Right lung (tissue), 10 donors: ENCODE results near the gene CCDC40. TPM values are rescaled to one million over a fixed set of nuclear protein-coding genes. Genes with fewer than 3 reads are reported as not detected.
"Not testable (repeated sequence)": the region's sequence is repeated elsewhere in the genome, so short reads cannot be mapped to it uniquely, and the experiment has no call there.

Experiments
- DNase-seq, 2 donors: peaks; one replicate each; pipeline ENCODE4 v3.0.0-alpha.2; 2013
- long read RNA-seq, 8 donors: transcript quantifications; one replicate each; lab custom pipeline, GENCODE V29; 2026
- polyA plus RNA-seq, 5 donors: library from polyadenylated mRNA; unstranded; fragments of 120-200 nt; gene quantifications; one replicate each; pipeline versions ENCODE4 v1.2.1 to v1.2.3, GENCODE V29; 2013; ENCODE audit warnings: inconsistent platforms in 1 of 5, low replicate concordance in 1 of 5; ENCODE audit not compliant: insufficient read length in 5 of 5, insufficient read depth in 1 of 5

CCDC40 gene, protein sequence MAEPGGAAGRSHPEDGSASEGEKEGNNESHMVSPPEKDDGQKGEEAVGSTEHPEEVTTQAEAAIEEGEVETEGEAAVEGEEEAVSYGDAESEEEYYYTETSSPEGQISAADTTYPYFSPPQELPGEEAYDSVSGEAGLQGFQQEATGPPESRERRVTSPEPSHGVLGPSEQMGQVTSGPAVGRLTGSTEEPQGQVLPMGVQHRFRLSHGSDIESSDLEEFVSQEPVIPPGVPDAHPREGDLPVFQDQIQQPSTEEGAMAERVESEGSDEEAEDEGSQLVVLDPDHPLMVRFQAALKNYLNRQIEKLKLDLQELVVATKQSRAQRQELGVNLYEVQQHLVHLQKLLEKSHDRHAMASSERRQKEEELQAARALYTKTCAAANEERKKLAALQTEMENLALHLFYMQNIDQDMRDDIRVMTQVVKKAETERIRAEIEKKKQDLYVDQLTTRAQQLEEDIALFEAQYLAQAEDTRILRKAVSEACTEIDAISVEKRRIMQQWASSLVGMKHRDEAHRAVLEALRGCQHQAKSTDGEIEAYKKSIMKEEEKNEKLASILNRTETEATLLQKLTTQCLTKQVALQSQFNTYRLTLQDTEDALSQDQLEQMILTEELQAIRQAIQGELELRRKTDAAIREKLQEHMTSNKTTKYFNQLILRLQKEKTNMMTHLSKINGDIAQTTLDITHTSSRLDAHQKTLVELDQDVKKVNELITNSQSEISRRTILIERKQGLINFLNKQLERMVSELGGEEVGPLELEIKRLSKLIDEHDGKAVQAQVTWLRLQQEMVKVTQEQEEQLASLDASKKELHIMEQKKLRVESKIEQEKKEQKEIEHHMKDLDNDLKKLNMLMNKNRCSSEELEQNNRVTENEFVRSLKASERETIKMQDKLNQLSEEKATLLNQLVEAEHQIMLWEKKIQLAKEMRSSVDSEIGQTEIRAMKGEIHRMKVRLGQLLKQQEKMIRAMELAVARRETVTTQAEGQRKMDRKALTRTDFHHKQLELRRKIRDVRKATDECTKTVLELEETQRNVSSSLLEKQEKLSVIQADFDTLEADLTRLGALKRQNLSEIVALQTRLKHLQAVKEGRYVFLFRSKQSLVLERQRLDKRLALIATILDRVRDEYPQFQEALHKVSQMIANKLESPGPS
- polyA plus RNA-seq: 10 to 100 TPM in 3 of 5 donors, 1 to 10 TPM in 2; 7.2 to 17.2 (median 13.6) TPM
- long read RNA-seq, donor 1, partial matches to known transcripts: 0 of 4 reads
- long read RNA-seq, donor 1, other reads (novel, unspliced or antisense): 0 of 4 reads
- long read RNA-seq, donor 2: 0 reads
- long read RNA-seq, donor 3: 0 reads
- long read RNA-seq, donor 4: 0 reads
- long read RNA-seq, donor 5, partial matches to known transcripts: 121 of 196 reads
- long read RNA-seq, donor 5, other reads (novel, unspliced or antisense): 75 of 196 reads
- long read RNA-seq, donor 6, full-length matches to known transcripts: 1 of 1 reads
- long read RNA-seq, donor 6, partial matches to known transcripts: 0 of 1 reads
- long read RNA-seq, donor 6, other reads (novel, unspliced or antisense): 0 of 1 reads
- long read RNA-seq, donor 7: 0 reads
- long read RNA-seq, donor 8: 0 reads

DNA sequence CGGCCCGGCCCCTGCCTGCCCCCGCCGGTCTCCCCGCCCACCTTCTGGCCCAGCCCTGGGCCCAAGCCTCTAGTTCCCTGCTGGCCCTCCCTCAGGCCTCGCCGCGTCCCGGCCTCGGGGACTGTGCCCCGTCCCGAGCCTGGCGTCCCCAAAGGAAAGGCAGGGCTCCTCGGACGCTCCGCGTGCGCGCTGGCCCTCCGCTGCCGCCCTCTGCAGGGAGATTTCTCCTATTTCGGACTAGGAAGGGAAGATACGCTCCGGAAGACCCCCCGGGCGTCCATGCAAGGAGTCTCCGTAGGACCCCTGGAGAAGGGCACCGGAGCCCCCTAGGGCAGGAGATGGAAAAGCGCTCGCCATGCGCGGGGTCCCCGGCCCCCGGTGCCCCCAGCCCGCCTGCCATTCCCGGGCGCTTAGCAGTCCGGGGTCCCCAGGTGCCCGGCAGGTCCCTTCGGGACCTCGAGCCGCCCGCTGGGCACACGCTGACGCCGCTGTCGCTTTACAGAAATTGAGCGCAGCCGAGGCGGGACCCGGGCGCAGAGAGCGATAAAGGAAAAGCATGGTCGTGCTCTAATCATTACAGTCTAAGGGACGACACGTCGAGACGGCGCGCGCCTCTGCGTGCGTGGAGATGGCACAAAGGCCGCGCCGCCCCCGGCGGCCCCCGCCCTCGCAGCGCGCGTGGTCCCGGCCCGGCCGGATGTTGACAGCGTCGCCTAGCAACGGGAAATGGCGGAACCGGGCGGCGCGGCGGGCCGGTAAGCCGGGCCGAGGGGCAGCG lies at the start of gene CCDC40:
TSS of gene CCDC40 (plus strand) at position 706 of the 778 bp plus-strand sequence. CDS start at position 727, 21 bp downstream.
- peak; percentile 85 for DNase-seq

DNA sequence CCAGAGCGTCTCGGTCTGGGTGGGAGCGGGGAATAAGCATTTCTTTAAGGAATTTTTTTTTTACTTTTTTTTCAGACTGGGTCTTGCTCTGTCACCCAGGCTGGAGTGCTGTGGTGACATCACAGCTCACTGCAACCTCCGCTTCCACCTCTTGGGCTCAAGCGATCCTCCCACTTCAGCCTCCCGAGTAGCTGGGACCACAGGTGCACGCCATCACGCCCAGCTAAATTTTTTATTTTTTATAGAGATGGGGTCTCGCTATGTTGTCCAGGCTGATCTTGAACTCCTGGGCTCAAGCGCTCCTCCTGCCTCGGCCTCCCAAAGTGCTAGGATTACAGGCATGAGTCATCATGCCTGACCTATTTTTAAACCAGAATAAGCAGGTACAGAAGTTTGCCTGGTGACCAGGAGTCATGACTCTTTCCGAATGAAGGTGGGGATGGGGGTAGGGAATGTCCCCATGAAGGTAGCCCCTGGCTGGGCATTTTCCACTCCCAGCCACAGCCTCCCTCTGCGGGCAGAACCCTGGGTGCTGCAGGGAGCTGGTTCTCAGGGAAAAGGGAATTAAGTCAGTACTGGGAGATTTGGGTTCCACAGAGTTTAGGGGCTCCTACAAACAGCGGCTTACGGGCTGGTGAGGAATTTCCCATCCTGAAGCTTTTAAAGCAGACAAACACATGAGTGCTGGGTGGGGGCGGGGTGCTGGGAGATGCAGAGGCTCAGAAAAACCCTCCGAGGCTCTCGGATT lies 49.1 kb upstream of the CCDC40 start:
- DNase-seq: no peak

DNA sequence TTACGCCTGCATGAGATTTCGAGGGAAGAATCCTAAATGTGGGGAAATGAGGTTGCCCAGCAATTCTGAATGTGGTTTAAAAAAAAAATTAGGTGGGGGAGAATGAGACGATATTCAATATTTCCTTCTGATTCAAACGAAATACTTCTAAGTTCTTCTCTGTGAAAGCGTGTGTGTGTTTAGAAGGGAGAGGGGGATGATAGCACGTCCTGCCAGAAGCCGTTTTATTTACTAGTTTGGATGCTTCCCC lies 48.6 kb upstream of the CCDC40 start:
- no peak for DNase-seq

DNA sequence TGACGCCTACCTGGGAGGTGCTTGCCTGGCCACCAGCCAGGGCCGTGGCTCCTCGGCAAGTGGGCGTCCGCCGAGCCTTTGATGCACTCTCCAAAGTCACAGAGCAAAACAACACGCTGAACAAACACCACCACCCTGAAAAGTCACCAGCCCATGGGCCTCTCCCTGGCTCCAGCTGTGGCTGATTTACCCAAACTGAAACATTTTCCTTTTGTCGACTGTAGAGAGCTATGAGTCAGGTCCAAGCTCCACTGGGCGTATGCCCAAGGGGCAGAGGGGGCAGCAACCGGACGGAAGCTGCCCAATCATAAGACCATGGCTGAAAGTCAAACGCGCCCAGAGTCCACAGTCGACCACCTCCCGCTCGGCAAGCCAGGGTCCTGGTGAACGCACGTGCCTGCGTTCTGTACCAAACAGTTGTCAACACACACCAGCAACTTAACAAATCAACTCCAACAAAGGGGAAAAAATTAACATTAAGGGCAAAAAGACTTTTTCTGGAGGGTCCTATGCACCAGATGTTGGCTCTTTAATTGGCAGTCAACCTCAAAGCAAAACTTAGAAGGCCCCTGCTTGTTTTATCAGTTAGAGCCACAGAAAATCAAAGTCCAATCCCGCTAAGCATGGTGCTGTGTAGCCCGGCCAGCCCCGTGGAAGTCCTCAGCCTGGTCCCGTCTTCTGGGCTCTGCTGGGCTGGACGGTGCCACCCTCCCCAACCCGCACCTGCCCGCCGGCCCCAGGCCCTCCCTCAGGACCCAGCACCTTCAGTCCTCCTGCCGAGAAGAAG lies 48.1 kb upstream of the CCDC40 start:
- DNase-seq: peak in 1 of 2 donors; percentile 47

DNA sequence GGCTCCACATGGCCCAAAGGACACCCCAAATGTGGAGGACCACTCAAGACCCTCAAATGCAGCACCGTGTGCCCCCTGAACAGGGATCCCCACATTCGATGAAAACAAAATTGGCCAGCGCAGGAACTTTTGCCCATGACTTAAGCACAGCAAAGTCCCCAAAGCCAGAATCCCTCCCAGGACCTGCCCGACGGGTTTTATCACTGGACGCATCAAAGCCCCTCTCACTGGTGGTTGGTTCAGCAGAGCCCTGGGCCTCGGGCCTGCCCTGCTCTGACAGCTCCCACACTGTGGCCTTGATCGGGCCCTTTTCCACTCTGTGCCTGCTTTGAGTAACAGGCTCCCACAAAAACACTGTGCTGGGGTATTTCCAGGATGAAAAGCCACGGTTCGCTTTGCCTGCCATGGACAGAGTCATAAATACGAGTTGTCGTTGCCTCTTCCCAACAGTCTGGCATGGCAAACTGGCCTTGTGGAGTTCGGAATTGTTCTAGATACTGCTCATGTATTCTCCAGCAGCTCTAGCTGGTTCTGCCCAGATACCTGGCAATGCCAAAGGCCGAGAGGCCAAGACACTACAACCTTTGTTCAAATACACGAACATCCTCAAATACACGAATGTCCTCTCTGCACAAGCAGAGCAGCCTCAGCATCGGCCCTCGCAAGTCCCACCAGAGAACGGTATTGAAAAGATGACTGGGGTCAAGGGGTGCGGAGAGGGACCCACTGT lies 47.2 kb upstream of the CCDC40 start:
- no peak for DNase-seq

DNA sequence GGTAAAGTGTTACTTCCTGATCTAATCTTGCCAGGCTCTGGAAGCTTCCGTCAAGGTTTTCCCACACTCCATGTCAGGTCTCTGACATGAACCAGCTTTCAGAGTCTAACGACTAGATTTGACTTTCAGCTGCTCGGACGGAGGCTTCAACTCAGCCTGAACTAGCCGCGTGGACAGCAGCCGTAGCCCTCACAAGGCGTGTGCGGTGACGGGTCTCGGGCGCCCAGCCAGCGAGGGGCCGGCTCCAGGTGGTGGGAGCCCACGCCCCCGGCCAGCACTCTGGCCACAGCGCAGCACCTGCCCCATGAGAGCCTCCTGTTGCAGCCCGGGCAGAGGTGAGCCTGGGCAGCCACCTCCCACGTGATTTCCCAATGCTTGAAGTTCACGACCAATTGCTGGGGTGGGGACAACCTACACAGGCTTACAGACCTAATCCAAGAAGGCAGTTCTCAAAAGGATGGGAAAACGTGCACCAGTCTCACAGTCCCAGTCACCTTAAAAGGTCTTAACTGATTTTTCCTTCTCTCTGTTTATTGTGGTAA lies 46.3 kb upstream of the CCDC40 start:
- DNase-seq: no peak

DNA sequence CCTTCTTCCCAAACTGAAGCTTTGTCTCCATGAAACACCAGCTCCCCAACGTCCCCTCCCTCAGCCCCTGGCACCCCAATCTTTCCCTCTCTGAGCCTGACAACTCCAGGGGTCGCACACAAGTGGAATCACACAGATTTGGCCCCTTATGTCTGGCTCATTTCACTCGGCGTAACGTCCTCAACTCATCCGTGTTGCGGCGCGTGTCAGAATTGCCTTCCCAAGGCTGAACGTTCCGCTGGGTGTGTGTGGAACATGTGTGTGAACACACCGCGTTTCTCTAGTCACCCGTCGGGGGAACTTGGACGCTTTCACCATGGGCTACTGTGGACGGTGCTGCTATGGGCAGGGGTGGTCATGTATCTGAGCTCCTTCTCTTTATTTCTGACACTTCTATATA lies 45.7 kb upstream of the CCDC40 start:
- no peak for DNase-seq

DNA sequence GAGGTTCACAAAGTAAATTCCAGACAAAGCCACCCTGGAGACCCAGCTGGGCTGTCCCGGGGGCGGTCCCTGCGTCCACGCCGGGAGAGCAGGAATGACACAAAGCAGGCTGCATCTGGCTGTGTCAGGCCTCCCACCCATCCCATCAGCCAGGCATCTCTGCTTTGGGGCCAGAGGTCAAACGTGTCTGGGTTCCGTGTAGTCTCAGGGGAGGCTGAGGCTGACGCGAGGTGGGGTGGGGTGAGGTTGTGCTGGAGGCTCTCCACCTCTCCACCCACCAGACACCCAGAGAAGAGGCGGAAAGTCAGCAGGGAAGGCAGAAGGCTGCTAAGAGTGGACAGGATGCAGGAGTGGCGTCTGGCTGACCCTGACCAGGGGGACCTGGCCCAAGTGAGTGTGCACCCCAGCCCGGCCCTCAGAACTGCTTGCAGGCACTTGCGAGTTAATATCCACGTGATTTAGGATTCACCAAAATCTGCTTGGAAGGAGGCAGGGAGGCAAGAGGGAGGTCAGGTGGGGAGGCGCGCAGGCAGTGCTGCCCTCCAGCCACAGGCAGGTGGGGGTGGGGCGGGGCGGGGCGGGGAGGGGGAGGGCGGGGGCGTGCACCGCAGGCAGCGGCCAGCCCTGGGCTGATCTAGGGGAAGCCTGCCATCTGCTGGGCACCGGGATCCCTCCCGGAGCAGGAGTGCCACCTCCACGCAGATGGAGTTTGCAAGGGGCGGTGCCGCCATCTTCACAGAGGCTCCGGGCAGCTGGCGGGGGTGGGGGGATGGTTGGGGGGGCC lies 45.1 kb upstream of the CCDC40 start:
- DNase-seq: peak; percentile 64 to 74

DNA sequence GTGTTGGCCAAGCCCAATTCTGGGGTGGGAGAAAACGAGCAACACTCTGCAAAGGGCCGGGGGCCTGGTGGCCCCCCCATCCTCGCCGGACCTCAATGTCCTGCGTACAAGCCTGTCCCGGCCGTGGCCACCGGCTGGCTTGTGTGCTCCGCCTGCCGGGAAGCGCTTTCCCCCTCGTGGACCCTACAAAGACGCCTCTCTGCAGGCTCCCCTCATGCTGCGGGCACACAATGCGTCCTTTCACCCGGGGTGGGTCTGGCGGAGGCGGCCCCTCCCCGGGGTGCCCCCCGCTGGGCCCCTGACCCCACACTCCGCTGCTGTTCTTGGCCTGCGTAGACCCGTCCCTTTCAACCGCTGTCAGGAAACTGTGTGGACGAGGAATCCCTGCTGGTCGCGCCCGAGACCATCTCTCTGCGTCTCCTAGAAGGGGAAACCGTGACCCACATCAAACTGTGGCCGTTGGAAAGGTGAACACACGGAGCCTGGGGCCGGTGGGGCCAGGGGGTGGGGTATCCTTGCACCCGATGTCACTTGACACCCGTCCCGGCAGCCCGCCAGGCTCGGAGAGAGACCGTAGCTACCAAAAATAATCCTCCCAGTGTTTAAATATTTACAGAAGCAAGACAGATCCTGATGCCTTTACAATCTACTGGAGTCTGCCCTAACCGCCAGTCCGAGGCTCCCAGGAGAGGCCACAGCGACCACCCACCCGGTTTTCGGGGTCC lies 44.4 kb upstream of the CCDC40 start:
- DNase-seq: peak in 1 of 2 donors; percentile 46

DNA sequence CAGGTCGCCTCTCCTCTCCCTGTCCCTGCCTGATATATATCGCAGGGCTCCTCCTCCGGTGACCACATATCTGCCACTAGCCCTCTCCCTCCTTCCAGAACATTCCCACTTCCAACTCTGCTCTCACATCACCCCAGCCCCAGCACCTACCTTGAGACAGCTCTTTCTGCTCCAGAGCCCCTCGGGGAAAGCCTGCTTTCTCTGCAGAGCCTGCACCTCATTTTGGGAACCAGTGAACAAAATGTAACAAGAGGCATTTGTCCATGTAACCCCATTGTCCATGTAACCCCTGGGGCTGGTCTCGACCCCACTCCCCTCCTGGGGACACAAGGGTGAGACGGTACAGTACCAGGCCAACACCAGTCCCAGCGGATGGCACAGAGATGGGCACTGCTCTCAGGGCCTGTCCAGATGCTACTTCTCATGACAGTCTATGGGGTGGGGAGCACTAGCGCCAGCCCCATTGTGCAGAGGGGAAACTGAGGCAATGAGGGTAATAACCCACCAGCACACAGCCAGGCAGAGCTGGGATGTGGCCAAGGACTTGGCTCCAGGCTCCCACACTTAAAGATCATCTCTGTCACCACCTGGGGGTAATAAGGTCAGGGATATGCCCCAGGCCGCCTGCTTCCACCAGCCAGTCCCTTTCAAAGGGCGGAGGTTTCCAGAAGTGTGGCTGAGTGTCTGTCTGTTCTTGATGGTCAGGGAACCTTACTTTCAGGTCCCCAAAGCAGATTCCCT lies 43.6 kb upstream of the CCDC40 start:
- DNase-seq: no peak

DNA sequence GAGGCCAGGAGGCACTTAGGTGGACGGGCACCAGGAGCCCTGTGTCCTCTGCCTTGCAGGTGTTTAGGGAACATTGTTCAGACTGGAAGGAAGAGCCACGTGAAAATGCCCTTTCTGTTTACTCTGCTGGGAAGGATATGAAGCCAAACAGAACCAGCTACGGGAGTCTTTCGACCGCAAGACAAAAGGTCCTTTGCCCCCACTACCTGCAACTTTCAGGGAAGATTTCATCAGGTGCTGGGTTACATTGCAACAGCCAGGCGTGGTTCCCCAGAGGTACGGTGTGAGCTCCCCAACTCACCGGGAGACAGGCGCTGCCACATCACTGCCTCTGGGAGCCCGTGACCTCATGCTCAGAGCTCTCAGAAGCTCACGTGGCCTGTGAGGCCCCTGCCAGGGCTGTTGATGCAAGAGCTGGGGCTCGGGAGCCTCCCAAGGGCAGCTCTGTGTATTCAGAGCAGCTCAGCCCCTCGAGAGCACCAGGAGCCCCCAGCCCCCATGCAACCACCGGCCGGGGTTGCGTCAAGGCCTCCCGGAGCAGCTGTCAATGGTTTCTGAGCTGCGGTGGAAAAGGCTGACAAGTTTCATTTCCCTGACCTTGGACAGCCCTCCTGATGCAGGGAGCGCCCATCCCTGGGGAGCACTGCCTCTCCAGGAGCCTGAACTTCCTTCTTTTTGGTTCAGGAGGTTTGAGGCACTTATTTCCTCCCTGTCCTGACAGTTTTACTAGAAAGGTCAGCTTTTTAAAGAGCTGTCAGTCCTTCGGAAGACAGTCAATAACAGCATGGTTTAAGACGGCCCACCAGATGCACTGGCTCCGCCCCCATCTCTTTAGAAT lies 42.8 kb upstream of the CCDC40 start:
- peak; percentile 72 to 76 for DNase-seq

DNA sequence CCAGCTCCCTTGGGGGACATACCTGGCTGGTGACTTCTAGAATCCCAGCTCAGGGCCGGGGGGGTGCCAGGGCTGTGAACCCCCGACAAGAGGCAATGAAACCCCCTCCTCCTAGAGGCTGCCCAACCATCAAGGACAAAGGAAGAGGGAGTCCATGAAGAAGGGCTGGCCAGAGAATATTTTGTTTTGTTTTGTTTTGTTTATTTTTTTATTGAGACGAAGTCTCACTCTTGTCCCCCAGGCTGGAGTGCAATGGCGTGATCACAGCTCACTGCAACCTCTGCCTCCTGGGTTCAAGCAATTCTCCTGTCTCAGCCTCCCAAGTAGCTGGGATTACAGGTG lies 42.2 kb upstream of the CCDC40 start:
- not testable (repeated sequence) for DNase-seq

DNA sequence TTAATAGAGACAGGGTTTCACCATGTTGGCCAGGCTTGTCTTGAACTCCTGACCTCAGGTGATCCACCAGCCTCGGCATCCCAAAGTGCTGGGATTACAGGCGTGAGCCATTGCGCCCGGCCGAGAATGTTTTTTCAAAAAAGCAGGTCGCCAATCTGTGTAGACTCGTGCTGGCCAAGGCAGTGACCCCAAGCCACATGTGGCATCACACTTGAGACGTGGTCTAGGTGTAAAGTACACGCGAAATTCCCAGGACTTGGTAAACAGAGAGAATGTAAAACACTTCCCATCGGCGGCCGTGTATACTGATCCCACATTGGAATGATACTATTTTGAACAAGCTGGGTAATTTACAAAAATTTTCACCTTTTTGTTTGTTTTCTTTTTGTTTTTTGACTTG lies 41.8 kb upstream of the CCDC40 start:
- DNase-seq: no peak

DNA sequence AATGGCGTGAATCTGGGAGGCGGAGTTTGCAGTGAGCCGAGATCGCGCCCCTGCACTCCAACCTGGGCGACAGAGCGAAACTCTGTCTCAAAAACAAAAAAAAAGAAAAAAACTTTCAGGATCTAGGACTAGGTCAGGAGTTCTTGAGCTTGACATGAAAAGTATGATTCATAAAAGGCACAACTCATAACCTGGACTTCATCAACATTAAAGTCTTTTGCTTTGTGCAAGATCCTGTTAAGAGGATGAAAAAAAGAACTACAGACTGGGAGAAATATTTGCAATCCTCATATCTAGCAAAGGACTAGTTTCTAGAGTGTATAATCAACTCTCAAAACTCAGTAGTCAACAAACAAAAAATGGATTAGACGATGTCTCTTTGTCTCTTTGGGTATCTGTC lies 40.7 kb upstream of the CCDC40 start:
- no peak for DNase-seq

DNA sequence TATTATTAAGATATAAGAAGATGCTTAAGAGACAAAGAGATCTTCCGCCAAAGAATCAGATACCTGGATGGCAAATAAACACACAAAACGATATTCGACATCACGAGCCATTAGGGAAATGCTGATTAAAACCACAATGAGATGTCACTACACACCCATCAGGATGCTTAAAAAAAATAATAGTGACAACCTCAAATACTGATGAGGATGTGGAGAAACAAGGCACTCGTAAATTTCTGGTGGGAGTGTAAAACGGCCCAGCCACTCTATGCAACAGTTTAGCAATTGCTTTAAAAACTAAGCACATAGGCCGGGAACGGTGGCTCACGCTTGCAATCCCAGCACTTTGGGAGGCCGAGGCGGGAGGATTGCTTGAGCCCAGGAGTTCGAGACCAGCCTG lies 40.2 kb upstream of the CCDC40 start:
- no peak for DNase-seq
